ENCODE results near the gene VPS26C.

Gene VPS26C

GRCh38 chr21:37263827-37264600 is 3.1 kb downstream of the VPS26C start:
- no peak for FAIRE-seq

DNA sequence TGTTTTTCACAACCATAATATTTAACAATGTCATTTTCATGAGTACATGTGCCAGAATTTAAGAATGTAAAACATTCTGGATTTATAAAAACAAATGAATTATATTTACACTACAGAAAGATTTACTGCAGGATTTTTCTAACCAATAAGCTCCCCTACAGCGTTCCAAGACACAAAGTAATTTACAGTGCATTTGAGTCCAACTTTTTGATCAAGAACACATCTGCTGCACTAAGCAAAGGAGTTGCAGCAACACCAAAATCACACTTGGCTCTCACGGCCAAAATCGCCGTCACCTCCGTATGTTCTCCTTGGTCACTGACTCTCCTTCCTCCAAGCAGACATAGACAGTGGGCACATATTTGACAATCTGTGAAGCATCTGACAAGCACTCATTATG is 7.7 kb downstream of the VPS26C start:
- FAIRE-seq, result no peak

DNA sequence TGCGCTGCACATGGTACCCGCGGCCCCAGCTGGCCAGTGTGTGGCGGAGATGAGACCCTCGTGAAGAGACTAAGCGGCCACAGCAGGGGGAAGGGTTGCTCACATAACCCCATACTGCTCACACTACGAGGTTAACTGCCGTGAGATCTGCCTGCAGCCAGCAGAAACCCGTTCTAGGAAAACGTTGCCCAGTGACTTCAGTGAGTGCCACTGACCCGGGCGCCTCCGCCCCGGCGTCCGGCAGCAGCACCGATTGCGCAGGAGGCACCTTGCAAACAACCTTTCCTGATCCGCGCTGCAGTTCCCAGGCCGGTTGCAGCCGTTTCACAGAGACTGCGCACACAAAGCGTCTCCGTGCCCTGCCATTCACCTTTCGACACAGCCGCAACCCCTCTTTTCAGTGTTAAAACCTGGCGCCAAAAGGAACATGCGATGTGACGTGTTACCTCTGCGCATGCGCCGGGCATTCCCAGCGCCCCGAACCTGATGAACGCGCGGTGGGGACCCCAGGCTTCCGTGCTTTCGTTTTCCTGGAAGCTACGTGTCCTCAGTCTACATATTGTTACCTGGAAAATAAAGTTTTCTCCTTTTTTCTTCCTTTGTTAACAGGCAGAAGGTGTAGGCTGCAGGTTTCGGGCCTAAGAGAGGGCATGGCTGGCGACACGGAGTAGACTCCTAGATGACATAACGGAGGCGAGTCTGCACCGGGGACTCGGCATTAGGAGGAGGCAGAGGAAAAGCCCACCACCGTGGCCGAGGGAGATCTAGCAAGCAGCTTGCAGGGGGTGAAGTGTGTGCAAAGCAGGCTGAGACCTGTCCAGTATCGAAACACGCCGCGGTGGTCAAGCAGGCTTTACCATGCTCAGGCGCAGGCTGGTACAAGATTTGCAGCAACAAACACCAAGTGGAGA is 8.9 kb downstream of the VPS26C start:
- no peak for FAIRE-seq

DNA sequence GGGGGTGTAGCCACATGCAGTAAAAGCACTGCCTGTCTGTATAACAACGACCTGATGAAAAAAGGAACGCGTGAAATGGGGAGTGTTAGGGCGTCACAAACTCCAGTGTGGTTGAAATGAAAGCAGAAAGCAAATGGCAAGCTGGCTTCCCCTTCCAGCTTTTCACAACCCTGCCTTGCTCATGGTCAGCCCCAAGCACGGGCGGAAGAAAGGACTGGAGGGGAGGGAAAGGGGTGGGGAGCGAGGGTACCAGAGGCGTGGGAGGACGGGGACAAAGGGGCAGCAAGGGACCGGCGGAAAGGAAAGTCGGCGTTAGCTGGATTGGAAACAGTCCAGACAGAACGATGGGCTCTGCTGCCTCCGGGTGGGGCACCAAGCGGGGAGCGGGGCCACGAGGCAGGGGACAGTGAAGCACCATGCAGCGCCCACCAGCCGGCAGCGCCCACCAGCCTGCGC is 9.6 kb downstream of the VPS26C start:
- FAIRE-seq, result no peak

- FAIRE-seq, result no peak
These were observed 13.1 kb downstream of the VPS26C start for GRCh38 chr21:37253991-37254390.

GRCh38 chr21:37251294-37251634 is 15.9 kb downstream of the VPS26C start:
- no peak for FAIRE-seq

DNA sequence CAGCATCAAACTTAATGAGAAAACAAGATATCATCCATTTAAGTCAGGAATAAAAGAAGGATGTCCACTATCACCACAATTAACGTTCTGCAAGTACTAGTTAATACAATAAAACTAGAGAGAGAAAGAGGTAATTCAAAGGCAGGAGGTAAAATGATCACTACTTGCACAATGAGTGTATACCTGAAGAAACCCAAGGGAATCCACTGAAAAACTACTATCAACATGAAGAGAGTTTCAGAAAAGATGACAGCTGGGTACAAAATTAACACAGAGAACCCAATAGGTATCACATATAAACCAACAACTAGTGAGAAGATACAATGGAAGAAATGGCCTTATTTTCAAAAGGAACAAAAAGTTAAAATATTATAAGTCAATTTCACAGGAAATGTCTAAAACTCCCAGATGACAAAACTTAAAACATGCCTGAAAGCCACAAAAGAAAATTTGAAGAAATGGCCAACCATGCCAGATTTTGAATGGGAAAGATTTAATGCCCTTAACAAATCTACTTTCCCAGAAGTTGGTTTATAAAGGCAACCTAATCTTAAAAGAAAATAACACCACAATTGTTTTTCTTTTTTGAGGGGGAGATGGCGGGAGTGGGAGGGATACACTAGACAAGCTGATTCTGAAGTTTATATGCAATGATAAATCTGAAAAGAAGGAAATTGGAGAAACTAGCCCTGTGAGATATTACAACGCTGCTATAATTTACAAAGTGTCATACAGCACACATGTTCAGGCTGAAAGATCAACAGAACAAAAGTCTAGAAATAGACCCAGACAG is 17.8 kb downstream of the VPS26C start:
- no peak for FAIRE-seq

DNA sequence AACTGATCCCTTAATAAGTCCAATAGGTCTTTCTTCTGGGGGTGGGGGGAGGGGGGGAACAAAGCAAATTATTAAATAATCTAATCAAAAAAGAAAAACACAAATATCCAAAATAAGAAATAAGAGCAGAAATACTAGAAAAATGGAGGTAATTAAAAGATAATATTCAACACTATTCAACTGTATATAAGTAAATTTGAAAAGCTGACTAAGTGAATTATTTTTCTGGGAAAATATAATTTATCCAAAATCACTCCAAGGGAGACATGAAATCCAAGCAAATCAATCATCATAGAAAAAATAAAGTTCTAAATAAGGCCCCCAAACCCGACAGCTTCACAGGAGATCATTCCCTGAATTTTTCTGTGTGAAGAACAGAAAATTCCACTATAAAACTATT is 18.8 kb downstream of the VPS26C start:
- no peak for FAIRE-seq

DNA sequence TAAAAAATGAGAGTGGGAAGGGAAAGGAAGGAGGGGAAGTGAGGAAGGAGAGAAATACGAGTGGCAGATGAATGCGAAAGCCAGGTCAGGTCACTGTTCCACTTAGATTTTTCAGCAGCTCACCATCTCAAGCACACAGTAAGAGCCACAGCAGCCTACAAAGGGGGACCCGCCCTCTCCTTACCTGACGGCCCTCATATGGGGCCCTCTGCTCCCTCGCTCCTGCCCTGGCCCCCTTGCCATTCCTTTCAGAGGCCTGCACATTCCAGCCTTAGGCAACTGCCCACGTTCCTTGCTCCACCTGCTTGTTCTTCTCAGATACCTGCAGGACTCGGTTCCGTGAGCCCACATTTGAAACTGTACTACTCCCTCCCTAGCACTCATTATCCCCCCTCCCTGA is 22.0 kb downstream of the VPS26C start:
- no peak for FAIRE-seq

DNA sequence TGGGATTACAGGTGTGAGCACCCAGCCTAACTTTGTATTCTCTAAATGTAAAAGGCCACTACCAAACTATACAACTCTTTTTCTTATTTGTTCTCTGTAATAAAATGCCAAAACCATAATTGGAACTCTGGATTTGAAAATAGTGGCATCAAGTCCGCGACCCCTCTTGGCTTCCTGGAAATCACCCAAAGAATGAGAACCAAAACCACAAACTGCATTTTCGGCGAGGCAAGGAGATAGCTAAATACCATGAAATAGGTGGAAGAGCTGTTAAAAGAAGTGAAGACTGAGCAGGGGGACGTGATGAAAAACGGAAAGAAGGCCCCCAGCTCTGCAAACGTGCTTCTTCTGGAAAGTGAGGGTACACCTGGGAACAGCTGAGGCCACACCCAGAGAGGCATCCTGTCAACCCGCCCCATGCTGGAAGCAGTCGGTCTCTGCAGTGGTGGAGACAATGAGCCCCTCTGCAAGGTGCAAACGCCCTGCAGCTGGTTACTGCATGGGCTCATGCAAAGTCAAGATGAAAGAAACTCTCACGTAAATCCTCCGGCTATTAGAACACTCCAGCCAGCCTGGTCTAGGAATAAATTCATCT is 22.5 kb downstream of the VPS26C start:
- FAIRE-seq, result no peak

DNA sequence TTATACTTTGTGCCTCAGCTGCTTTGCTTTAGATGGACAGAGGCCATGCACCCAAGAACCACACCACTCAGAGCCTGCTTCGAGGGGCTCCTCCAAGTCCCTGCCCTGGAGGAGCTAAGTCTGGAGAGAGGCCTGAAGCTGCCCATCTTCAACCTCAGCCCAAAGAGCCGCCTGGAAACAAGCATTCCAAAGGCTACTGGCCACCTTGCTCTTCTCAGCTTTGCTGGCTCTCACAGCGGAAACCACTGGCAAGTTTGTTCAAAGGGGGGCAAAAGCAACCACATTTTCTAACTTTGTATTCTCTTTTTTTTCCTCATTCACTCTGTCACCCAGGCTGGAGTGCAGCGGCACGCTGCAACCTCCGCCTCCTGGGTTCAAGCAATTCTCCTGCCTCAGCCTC is 23.2 kb downstream of the VPS26C start:
- FAIRE-seq, result no peak

GRCh38 chr21:37241426-37241825 is 25.7 kb downstream of the VPS26C start:
- FAIRE-seq, result no peak

GRCh38 chr21:37240978-37241377 is 26.2 kb downstream of the VPS26C start:
- FAIRE-seq, result no peak

DNA sequence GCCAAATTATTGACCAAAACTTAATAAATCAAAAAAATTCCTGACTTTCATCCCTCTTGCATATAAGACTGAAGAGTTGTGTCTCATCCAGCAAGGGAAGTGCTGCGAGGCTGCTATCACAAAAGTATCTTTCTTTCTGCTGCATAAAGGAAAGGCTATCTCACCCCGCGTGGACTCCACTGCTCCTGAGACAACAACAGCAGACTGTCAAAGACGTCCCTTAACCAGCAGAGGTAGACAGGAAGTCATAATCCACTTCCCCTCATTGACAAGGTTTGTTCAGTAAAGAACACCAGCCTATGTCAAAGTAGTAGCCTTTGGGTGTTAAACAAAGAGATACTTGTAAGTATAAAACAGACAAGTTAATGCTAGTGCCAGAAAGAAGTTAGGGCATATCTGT is 29.4 kb downstream of the VPS26C start:
- no peak for FAIRE-seq

- no peak for FAIRE-seq
These were observed 29.8 kb downstream of the VPS26C start for GRCh38 chr21:37237346-37237745.

- no peak for FAIRE-seq
These were observed 33.5 kb downstream of the VPS26C start for GRCh38 chr21:37233551-37234146.

- FAIRE-seq, result no peak
These were observed 34.7 kb downstream of the VPS26C start for GRCh38 chr21:37232274-37233018.

DNA sequence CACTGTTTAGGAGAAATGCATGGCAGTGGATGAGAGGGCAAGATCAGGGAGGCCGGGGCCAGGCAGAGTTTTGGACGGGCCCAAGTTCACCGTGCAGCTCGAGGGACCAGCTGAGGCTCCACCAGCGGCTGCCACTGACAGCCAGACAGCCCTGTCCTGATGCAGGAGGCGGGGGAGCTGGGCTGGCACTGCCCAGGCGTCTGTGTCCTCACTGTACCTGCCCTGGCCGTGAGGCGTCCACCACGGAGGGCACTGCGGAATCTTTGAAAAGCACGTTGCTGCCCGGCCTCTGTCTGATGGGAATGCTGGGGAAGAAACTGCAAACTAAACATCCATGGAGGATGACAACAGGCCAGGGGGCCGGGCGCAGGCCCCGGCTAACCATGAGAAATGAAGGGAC is 35.5 kb downstream of the VPS26C start:
- no peak for FAIRE-seq

- no peak for FAIRE-seq
These were observed 35.9 kb downstream of the VPS26C start for GRCh38 chr21:37231249-37231645.

GRCh38 chr21:37230632-37231248 is 36.4 kb downstream of the VPS26C start:
- FAIRE-seq, result no peak

DNA sequence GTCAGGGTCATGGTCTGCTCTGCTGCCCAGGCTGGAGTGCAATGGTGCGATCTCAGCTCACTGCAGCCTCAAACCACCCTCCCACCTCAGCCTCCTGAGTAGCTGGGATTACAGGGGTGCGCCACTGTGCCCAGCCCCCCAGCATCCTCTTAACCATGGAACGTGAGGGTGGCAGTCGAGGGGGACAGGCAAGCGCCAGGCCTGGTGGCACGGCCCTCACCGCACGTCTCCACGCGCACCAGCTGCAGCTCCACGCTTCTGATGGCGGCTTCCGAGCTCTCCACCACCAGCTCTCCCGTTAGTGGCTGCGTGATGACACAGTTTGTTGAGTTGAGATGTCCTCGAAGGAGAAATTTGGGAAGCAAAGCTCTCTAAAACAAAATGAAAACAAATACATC is 39.1 kb downstream of the VPS26C start:
- FAIRE-seq, result no peak
